ENCODE results near the gene PLCXD1.

PLCXD1 gene

GRCh38 chrX:338836-339400, 57.7 kb downstream of the PLCXD1 start:
- FAIRE-seq (no peak), DNase-seq (ENCODE audit: insufficient read length, low spot score) (no peak)
- TF ChIP-seq CTCF (IDR thresholded peaks at IDR 0.05; ENCODE audit: insufficient read depth, missing control alignments): no peak

- no peak for TF ChIP-seq CTCF (IDR thresholded peaks at IDR 0.05; ENCODE audit: insufficient read depth, missing control alignments)
- FAIRE-seq (no peak), DNase-seq (ENCODE audit: insufficient read length, low spot score) (no peak)
These were observed 58.9 kb downstream of the PLCXD1 start for GRCh38 chrX:340121-340520.

GRCh38 chrX:340641-341423, 59.7 kb downstream of the PLCXD1 start:
- DNase-seq (ENCODE audit: insufficient read length, low spot score): no peak
- no peak for FAIRE-seq
- no peak for TF ChIP-seq CTCF (IDR thresholded peaks at IDR 0.05; ENCODE audit: insufficient read depth, missing control alignments)

GRCh38 chrX:341541-342101, 60.4 kb downstream of the PLCXD1 start:
- no peak for TF ChIP-seq CTCF (IDR thresholded peaks at IDR 0.05; ENCODE audit: insufficient read depth, missing control alignments)
- FAIRE-seq (no peak), DNase-seq (ENCODE audit: insufficient read length, low spot score) (no peak)

GRCh38 chrX:344371-344901, 63.3 kb downstream of the PLCXD1 start:
- TF ChIP-seq CTCF (IDR thresholded peaks at IDR 0.05; ENCODE audit: insufficient read depth, missing control alignments): no peak

GRCh38 chrX:345020-345925, 64.1 kb downstream of the PLCXD1 start:
- TF ChIP-seq CTCF (IDR thresholded peaks at IDR 0.05; ENCODE audit: insufficient read depth, missing control alignments): no peak
- DNase-seq (ENCODE audit: insufficient read length, low spot score) (no peak), FAIRE-seq (no peak)

More at GRCh38 chrX:344371-344901, 63.3 kb downstream of the PLCXD1 start:
- no peak for FAIRE-seq
- DNase-seq (ENCODE audit: insufficient read length, low spot score): no peak
